ENCODE data around the gene TMEM236. TPM values are rescaled to one million over a fixed set of nuclear protein-coding genes. Genes with fewer than 3 reads are reported as not detected.

Gene TMEM236
- total RNA-seq, 2 experiments from 2014 or later = 0.05 to 0.06 TPM

- TF ChIP-seq CTCF (IDR thresholded peaks at IDR 0.05) = no peak
- Mint-ChIP-seq H3K36me3 (ENCODE audit: low read depth) (no peaks in the 10 kb centered on the region), H3K4me3 (no peak overlapping the region), H3K27me3 (no peaks in the 10 kb centered on the region), H3K27ac (no peak overlapping the region), H3K4me1 (ENCODE audit: low read depth) (peaks cover 5% of the 10 kb centered on the region), H3K9me3 (no peaks in the 10 kb centered on the region)
- ATAC-seq (ENCODE audit: poor library complexity) = no peak
- Histone ChIP-seq H3K4me3 (ENCODE audit: low read length) (no peak overlapping the region), H3K9me3 (ENCODE audit: control insufficient read depth in 1 of 2, insufficient read depth in 1 of 2, low read length in 2 of 2) (no peaks in the 10 kb centered on the region), H3K4me1 (ENCODE audit: insufficient read depth, low read length) (no peaks in the 10 kb centered on the region), H3K27me3 (ENCODE audit: control insufficient read depth in 1 of 2, insufficient read depth in 2 of 2, low read length in 2 of 2) (no peaks in the 10 kb centered on the region), H3K27ac (ENCODE audit: low read depth in 1 of 2, low read length in 2 of 2) (no peak overlapping the region), H3K36me3 (ENCODE audit: insufficient read depth, low read length) (no peaks in the 10 kb centered on the region)
- CTCF ChIA-PET = no interaction called here
- no peak for DNase-seq
- intact Hi-C loops (cut with DNase I, micrococcal nuclease) = loop anchor here (10.0 kb wide), 2 partner anchors 900 to 920 kb away; no protein-coding TSS in a partner anchor
- POLR2A ChIA-PET = no interaction called here
Observed at GRCh38 chr10:17744341-17744861, 7.6 kb upstream of the TMEM236 start.

- Histone ChIP-seq H3K9me3 (ENCODE audit: control insufficient read depth in 1 of 2, insufficient read depth in 1 of 2, low read length in 2 of 2) (no peaks in the 10 kb centered on the region), H3K4me1 (ENCODE audit: insufficient read depth, low read length) (no peaks in the 10 kb centered on the region), H3K27me3 (ENCODE audit: control insufficient read depth in 1 of 2, insufficient read depth in 2 of 2, low read length in 2 of 2) (no peaks in the 10 kb centered on the region), H3K4me3 (ENCODE audit: low read length) (no peak overlapping the region), H3K27ac (ENCODE audit: low read depth in 1 of 2, low read length in 2 of 2) (no peak overlapping the region), H3K36me3 (ENCODE audit: insufficient read depth, low read length) (no peaks in the 10 kb centered on the region)
- DNase-seq (no peak), ATAC-seq (ENCODE audit: poor library complexity) (no peak)
- ChIA-PET CTCF (no interaction called here), POLR2A (no interaction called here)
- Mint-ChIP-seq H3K27ac (no peak overlapping the region), H3K4me1 (ENCODE audit: low read depth) (peaks cover under 1% of the 10 kb centered on the region), H3K36me3 (ENCODE audit: low read depth) (no peaks in the 10 kb centered on the region), H3K27me3 (no peaks in the 10 kb centered on the region), H3K9me3 (no peaks in the 10 kb centered on the region), H3K4me3 (no peak overlapping the region)
- no peak for TF ChIP-seq CTCF (IDR thresholded peaks at IDR 0.05)
- intact Hi-C loops (cut with DNase I, micrococcal nuclease) = loop anchor here (10.0 kb wide), 2 partner anchors 903 to 923 kb away; no protein-coding TSS in a partner anchor
Observed at GRCh38 chr10:17747883-17748550, 4.0 kb upstream of the TMEM236 start.

GRCh38 chr10:17749890-17750289, 2.1 kb upstream of the TMEM236 start:
- POLR2A ChIA-PET = no interaction called here
- Mint-ChIP-seq H3K4me3 (no peak overlapping the region), H3K36me3 (ENCODE audit: low read depth) (no peaks in the 10 kb centered on the region), H3K27ac (no peak overlapping the region), H3K9me3 (no peaks in the 10 kb centered on the region), H3K27me3 (no peaks in the 10 kb centered on the region), H3K4me1 (ENCODE audit: low read depth) (no peaks in the 10 kb centered on the region)
- no peaks in the 10 kb centered on the region for H3K4me1 ChIP-seq (ENCODE audit: insufficient read depth, low read length)
- H3K9me3 ChIP-seq (ENCODE audit: control insufficient read depth in 1 of 2, insufficient read depth in 1 of 2, low read length in 2 of 2) = no peaks in the 10 kb centered on the region
- ATAC-seq (ENCODE audit: poor library complexity) (no peak), DNase-seq (no peak)
- no peaks in the 10 kb centered on the region for H3K36me3 ChIP-seq (ENCODE audit: insufficient read depth, low read length)
- no peak for TF ChIP-seq CTCF (IDR thresholded peaks at IDR 0.05)
- H3K27ac ChIP-seq (ENCODE audit: low read depth in 1 of 2, low read length in 2 of 2) = no peak overlapping the region
- H3K27me3 ChIP-seq (ENCODE audit: control insufficient read depth in 1 of 2, insufficient read depth in 2 of 2, low read length in 2 of 2) = no peaks in the 10 kb centered on the region
- CTCF ChIA-PET = no interaction called here
- no peak overlapping the region for H3K4me3 ChIP-seq (ENCODE audit: low read length)
- intact Hi-C loops (cut with DNase I, micrococcal nuclease) = loop anchor here (10.0 kb wide), 2 partner anchors 905 to 925 kb away; no protein-coding TSS in a partner anchor

All from CD4-positive, alpha-beta T cell (primary cell).